Neural progenitor cell (in vitro differentiated cells): ENCODE results near the gene CAMKK1. TPM values are rescaled to one million over a fixed set of nuclear protein-coding genes. Genes with fewer than 3 reads are reported as not detected.

ENCODE experiments used
- DNase-seq: peaks from one replicate; pipeline ENCODE4 v3.0.0-alpha.2; 2016; ENCODE audit warnings: low spot score
- H2AFZ ChIP-seq: fragments of 200-600 bp; sonication (generic); replicated peaks from 2 replicates; pipeline ENCODE4 v1.6.1; 2016; ENCODE audit warnings: antibody characterized with exemption
- H3F3A ChIP-seq: fragments of 200-600 bp; sonication (generic); 2 replicates; pipeline ENCODE4 v1.6.1; 2016; ENCODE audit warnings: antibody characterized with exemption, low read depth
- H3K27ac ChIP-seq: fragments of 200-600 bp; sonication (generic); 2 replicates; pipeline ENCODE4 v1.5.1; 2016; ENCODE audit warnings: mild to moderate bottlenecking
- H3K27me3 ChIP-seq: fragments of 200-600 bp; sonication (generic); 2 replicates; pipeline ENCODE4 v1.6.1; 2016; ENCODE audit warnings: mild to moderate bottlenecking, moderate library complexity
- H3K36me3 ChIP-seq: fragments of 200-600 bp; sonication (generic); 2 replicates; pipeline ENCODE4 v1.5.1; 2016
- H3K4me1 ChIP-seq: fragments of 200-600 bp; sonication (generic); 2 replicates; pipeline ENCODE4 v1.6.1; 2016; ENCODE audit warnings: mixed run types
- H3K4me2 ChIP-seq: fragments of 200-600 bp; sonication (generic); 2 replicates; pipeline ENCODE4 v1.6.1; 2016
- H3K4me3 ChIP-seq: fragments of 200-600 bp; sonication (generic); 2 replicates; pipeline ENCODE4 v1.5.1; 2016
- H3K79me2 ChIP-seq: fragments of 200-600 bp; sonication (generic); 2 replicates; pipeline ENCODE4 v1.6.1; 2016; ENCODE audit warnings: low read depth
- H3K9ac ChIP-seq: fragments of 200-600 bp; sonication (generic); 2 replicates; pipeline ENCODE4 v1.6.1; 2016
- H3K9me3 ChIP-seq: fragments of 200-600 bp; sonication (generic); 2 replicates; pipeline ENCODE4 v1.5.1; 2016; ENCODE audit warnings: low read depth
- H4K20me1 ChIP-seq: fragments of 200-600 bp; sonication (generic); 2 replicates; pipeline ENCODE4 v1.6.1; 2016; ENCODE audit warnings: low read depth
- H3K27ac Mint-ChIP-seq: 3 replicates; pipeline ENCODE4 v1.8.0; 2021; ENCODE audit warnings: mixed read lengths
- H3K27me3 Mint-ChIP-seq: 2 replicates; pipeline ENCODE4 v1.8.0; 2022; ENCODE audit warnings: low read depth, mild to moderate bottlenecking, inconsistent platforms, moderate library complexity, mixed read lengths; ENCODE audit not compliant: insufficient read depth
- H3K36me3 Mint-ChIP-seq: 3 replicates; pipeline ENCODE4 v1.8.0; 2021; ENCODE audit warnings: mixed read lengths
- H3K4me1 Mint-ChIP-seq: 3 replicates; pipeline ENCODE4 v1.8.0; 2021; ENCODE audit warnings: mixed read lengths
- H3K4me3 Mint-ChIP-seq: 3 replicates; pipeline ENCODE4 v1.8.0; 2021; ENCODE audit warnings: mild to moderate bottlenecking, moderate library complexity, mixed read lengths
- H3K9me3 Mint-ChIP-seq: 3 replicates; pipeline ENCODE4 v1.8.0; 2020; ENCODE audit warnings: mixed read lengths
- EZH2 ChIP-seq: fragments of 200-600 bp; sonication (generic); IDR thresholded peaks from 2 replicates; pipeline ENCODE4 v1.6.1; 2017; ENCODE audit warnings: antibody characterized with exemption, mild to moderate bottlenecking, moderate library complexity
- EZH2phosphoT487 ChIP-seq: fragments of 200-600 bp; sonication (generic); IDR thresholded peaks from 2 replicates; pipeline ENCODE4 v1.6.1; 2017; ENCODE audit warnings: antibody characterized with exemption
- total RNA-seq: library from RNA; depleted of rRNA; stranded (reverse); fragments of >200 nt; gene quantifications from 2 replicates; pipeline ENCODE4 v1.2.3, GENCODE V29; 2015; ENCODE audit warnings: low replicate concordance
- TF ChIP-seq, protein P1 (sequence below): fragments of 200-600 bp; sonication (generic); IDR thresholded peaks from 2 replicates; pipeline ENCODE4 v1.5.1; 2017; ENCODE audit warnings: antibody characterized with exemption, mild to moderate bottlenecking

CAMKK1 gene
- total RNA-seq, 1 donor from 2014 or later = 2.9 TPM

DNA sequence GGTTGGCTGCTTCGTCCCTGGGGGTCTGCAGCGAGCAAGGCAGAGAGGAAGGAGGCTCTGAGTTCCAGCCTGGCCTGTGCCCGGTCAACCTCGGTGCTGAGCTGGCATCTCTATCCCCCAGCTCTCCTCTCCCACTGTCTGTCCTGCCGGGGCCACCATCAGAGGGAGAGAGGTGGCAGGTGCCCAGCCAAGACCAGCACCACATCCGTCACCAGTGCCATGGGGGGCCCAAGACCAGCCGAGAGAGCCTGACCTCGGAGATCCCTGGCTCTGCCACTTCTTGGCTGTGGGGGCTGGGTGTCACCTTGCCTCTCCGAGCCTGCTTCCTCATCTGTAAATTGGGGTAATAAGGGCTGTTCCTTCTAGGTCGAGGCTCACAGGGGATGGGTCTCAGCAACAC, 24.0 kb upstream of the CAMKK1 start:
- Histone ChIP-seq H2AFZ (no peak overlapping the region), H3K27me3 (no peaks in the 10 kb centered on the region), H4K20me1 (no peaks in the 10 kb centered on the region), H3K4me1 (no peaks in the 10 kb centered on the region), H3K9ac (no peak overlapping the region), H3K36me3 (no peaks in the 10 kb centered on the region), H3K4me3 (no peak overlapping the region), H3K4me2 (no peak overlapping the region), H3K9me3 (no peaks in the 10 kb centered on the region), H3F3A (no peaks in the 10 kb centered on the region), H3K79me2 (no peaks in the 10 kb centered on the region), H3K27ac (no peak overlapping the region)
- Mint-ChIP-seq H3K9me3 (no peaks in the 10 kb centered on the region), H3K36me3 (no peaks in the 10 kb centered on the region), H3K27me3 (peaks cover 4% of the 10 kb centered on the region), H3K27ac (no peak overlapping the region), H3K4me3 (no peak overlapping the region), H3K4me1 (peaks cover under 1% of the 10 kb centered on the region)
- TF ChIP-seq EZH2 (no peak), EZH2phosphoT487 (no peak)
- TF ChIP-seq, protein P1, sequence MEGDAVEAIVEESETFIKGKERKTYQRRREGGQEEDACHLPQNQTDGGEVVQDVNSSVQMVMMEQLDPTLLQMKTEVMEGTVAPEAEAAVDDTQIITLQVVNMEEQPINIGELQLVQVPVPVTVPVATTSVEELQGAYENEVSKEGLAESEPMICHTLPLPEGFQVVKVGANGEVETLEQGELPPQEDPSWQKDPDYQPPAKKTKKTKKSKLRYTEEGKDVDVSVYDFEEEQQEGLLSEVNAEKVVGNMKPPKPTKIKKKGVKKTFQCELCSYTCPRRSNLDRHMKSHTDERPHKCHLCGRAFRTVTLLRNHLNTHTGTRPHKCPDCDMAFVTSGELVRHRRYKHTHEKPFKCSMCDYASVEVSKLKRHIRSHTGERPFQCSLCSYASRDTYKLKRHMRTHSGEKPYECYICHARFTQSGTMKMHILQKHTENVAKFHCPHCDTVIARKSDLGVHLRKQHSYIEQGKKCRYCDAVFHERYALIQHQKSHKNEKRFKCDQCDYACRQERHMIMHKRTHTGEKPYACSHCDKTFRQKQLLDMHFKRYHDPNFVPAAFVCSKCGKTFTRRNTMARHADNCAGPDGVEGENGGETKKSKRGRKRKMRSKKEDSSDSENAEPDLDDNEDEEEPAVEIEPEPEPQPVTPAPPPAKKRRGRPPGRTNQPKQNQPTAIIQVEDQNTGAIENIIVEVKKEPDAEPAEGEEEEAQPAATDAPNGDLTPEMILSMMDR = no peak
- DNase-seq = no peak

GRCh38 chr17:3915995-3916696, 23.3 kb upstream of the CAMKK1 start, which contains the start of gene P2RX1:
P2RX1 (minus strand) TSS chr17:3916465; CDS start chr17:3916225, 240 bp downstream.
- DNase-seq = no peak
- no peaks in the 10 kb centered on the region for H3K79me2 ChIP-seq
- no peaks in the 10 kb centered on the region for H3K9me3 ChIP-seq
- TF ChIP-seq, protein P1 = no peak
- TF ChIP-seq EZH2phosphoT487 (no peak), EZH2 (no peak)
- H3K36me3 Mint-ChIP-seq = no peaks in the 10 kb centered on the region
- no peaks in the 10 kb centered on the region for H4K20me1 ChIP-seq
- no peaks in the 10 kb centered on the region for H3K27me3 ChIP-seq
- H2AFZ ChIP-seq = no peak within 1 kb of the TSS
- H3F3A ChIP-seq = no peaks in the 10 kb centered on the region
- H3K4me3 Mint-ChIP-seq = no peak within 1 kb of the TSS
- H3K4me3 ChIP-seq = no peak within 1 kb of the TSS
- H3K4me1 ChIP-seq = no peaks in the 10 kb centered on the region
- no peak within 1 kb of the TSS for H3K4me2 ChIP-seq
- H3K27ac ChIP-seq = no peak within 1 kb of the TSS
- no peak within 1 kb of the TSS for H3K27ac Mint-ChIP-seq
- no peak within 1 kb of the TSS for H3K9ac ChIP-seq
- no peaks in the 10 kb centered on the region for H3K36me3 ChIP-seq
- peaks cover 4% of the 10 kb centered on the region for H3K27me3 Mint-ChIP-seq
- peaks cover 4% of the 10 kb centered on the region for H3K4me1 Mint-ChIP-seq
- H3K9me3 Mint-ChIP-seq = no peaks in the 10 kb centered on the region

GRCh38 chr17:3915581-3915994, 22.7 kb upstream of the CAMKK1 start:
- H3K9me3 ChIP-seq = no peaks in the 10 kb centered on the region
- no peak overlapping the region for H3K9ac ChIP-seq
- no peak overlapping the region for H3K27ac ChIP-seq
- no peak overlapping the region for H2AFZ ChIP-seq
- H3K36me3 ChIP-seq = no peaks in the 10 kb centered on the region
- H3K4me1 Mint-ChIP-seq = peaks cover 4% of the 10 kb centered on the region
- H3K79me2 ChIP-seq = no peaks in the 10 kb centered on the region
- no peaks in the 10 kb centered on the region for H4K20me1 ChIP-seq
- H3K4me3 Mint-ChIP-seq = no peak overlapping the region
- no peaks in the 10 kb centered on the region for H3K36me3 Mint-ChIP-seq
- no peak overlapping the region for H3K27ac Mint-ChIP-seq
- DNase-seq = no peak
- peaks cover 4% of the 10 kb centered on the region for H3K27me3 Mint-ChIP-seq
- TF ChIP-seq EZH2phosphoT487 (no peak), EZH2 (no peak)
- TF ChIP-seq, protein P1 = no peak
- no peaks in the 10 kb centered on the region for H3K27me3 ChIP-seq
- no peak overlapping the region for H3K4me3 ChIP-seq
- no peaks in the 10 kb centered on the region for H3F3A ChIP-seq
- no peaks in the 10 kb centered on the region for H3K9me3 Mint-ChIP-seq
- H3K4me2 ChIP-seq = no peak overlapping the region
- no peaks in the 10 kb centered on the region for H3K4me1 ChIP-seq
